CD4-positive, alpha-beta T cell treated with Interleukin-15 for 4 hours (primary cell): Measurements from ENCODE around the gene TP53I11.

Source experiments
- DNase-seq: peaks from one replicate; pipeline ENCODE4 v3.0.0-alpha.2; 2020; ENCODE audit warnings: low spot score

Gene TP53I11

GRCh38 chr11:44955015-44955738 lies 4.5 kb upstream of the TP53I11 start:
- DNase-seq, result no peak

DNA sequence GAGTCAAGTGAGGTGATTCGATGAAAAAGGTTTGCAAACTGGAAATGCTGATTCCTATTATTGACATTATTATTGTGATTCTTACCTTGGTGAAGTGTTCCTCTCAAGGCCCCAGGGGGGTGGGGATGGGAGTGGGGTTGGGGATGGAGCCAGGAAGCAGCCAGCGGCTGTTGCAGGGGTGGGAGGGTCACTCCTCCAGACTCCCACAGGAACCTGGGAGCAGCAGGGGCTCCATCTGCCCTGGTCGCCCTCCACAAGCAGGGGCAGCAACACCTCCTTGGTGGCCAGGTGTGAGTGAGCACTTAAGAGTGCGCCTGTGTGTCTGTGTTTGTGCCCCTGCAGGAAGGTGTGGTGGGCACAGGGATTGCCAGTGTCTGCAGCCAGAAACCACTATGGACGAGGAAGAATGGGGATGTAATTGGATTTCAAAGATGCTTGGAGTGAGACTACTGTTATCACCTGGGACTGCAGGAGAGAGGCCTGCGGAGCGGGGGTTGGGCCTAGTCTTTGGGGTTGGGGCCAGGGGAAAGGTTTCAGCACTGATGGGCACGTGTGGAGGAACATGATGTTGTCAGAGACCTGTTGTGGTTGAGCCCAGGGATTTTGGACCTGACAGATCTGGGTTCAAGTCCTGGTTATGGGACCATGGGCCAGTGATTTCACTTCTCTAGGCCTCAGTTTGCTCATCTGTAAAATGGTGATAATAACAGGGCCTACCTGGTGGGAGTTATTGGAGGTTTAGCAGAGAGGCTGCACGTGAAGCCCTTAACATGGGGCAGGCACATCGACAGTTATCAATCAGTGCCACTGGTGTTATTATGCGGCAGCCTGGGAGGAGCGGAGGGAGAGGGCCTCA lies 3.6 kb upstream of the TP53I11 start:
- DNase-seq, result no peak

GRCh38 chr11:44952500-44953260 lies 2.0 kb upstream of the TP53I11 start:
- no peak for DNase-seq

GRCh38 chr11:44952082-44952481 lies 1.4 kb upstream of the TP53I11 start:
- DNase-seq, result no peak

DNA sequence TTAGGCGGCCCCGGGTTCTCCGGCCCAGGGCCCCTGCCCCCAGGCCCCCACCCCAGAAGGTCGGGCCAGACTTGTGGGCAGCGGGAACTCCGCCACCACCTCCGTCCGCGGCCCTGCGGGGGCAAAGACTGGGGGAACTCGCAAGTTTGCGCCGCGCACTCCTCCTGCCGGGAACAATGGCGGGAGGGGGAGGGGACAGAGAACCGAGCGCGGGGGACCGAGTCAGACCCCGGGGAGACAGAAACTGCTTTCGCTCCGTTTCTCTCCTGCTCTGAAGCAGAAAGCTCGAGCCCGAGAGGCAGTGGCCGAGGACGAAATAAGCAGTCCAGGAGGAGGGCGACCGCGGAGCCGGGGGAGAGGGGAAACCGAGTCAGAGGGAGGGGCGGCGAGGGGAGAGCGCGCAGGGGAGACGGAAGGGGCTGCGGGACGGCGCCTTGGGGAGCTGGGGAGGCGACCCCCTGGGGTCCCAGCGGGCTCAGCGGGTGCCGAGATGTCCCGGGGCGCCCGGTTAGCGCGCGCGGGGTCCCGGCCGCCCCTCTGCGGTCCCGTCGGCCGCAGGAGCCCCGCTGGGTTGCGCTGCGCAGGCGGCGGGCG lies 555 bp downstream of the TP53I11 start:
- DNase-seq, result no peak

DNA sequence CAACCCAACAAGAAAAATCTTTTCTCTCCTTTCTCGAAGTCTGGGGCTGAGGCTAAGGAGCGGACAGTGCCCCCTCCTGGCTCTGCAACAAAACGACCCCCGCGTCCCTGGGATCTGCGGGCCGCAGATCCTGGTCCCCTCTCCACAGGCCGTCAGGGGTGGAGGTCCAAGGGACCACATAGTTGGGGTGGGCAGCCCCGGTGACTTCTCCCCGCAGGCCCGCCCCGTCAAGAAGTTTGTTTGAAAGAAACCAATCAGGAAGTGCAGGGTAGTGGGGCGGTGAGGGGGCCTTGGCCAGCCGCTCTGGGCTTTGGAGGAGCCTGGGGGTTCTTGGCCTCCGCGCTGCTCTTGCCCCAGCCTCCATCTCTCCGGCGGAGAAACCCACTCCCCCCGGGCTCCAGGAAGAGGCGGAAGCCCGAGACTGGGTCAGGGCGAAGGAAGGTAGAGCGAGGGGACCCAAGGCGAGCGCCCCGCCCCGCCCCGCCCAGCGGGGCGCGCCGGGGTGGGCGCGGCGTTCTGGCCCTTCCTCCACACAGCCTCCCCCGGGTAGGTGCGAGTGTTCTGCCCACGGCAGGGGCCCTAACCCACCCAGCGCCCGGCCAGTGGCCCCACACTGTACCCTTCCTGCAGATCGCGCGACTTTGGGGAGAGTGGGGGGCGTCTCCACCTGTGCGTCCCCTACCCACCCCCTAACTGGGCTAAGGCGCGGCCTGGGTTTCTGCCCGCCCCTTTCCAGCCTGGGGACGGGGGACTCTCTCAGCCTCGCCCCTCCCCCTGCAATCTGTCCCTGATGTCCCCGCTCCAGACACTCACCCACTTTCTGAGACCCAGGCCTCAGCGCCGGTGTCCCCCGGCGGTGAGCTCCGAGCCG lies 1.3 kb downstream of the TP53I11 start:
- DNase-seq, result peak; percentile 19

DNA sequence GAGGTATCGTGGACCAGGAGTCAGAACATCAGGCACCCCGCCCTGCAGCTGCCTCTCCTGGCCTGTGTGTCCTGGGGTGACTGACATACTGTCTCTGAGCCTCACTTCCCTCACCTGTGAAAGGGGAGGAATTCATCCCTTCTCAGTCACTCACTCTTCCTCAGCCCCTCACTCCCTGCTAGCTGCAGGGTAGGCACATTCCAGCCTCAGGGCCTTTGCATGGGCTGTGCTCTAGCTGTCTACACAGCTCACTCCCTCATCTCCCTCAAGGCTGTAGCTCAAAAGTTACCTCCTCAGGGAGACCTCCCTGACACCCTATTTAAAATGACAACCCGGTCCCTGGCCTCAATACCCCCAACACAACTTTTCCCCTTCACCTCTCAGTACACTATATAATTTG lies 2.5 kb downstream of the TP53I11 start:
- no peak for DNase-seq

- DNase-seq, result no peak
Measured at GRCh38 chr11:44947114-44947513, 3.6 kb downstream of the TP53I11 start.

DNA sequence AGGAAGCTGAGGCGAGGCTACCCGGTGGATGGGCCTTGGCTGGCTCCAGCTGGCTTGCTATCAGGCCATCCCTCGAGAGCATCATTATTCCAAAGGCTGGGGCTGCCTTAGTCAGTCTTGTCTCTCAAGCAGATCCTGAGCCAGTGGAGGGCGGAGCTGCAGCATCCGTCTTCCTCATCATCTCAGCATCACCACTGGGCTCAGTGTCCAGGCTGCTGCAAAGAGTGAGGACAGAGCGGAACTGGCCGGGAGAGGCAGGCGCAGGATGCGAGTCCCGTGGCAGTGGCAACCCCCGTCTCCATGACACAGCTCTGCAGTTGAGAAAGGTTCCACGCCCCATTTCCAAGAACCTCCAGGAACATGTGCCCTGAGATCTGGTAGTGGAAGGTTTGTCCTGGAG lies 4.4 kb downstream of the TP53I11 start:
- no peak for DNase-seq

GRCh38 chr11:44945666-44946065 lies 5.0 kb downstream of the TP53I11 start:
- no peak for DNase-seq

- DNase-seq, result no peak
Measured at GRCh38 chr11:44944853-44945235, 5.8 kb downstream of the TP53I11 start.

- DNase-seq, result no peak
Measured at GRCh38 chr11:44944181-44944852, 6.4 kb downstream of the TP53I11 start.

DNA sequence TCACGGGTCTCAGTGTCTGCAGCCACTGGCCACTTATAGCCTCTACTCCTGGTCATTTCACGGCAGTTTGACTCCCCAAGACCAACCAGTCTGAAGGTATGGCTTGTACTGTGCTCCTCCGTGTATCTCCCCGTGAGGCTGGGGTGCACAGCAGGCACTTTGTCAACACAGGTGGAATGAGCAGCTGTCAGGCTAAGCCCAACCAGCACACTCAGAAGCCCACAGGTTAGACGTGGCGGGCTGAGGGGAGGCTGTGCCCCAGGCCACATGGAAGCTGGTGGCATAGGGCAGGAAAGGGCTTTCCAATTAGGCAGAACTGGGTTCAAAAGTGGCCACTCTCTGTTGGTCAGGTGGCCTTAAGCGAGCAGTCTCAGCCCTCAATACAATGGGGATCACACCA lies 7.0 kb downstream of the TP53I11 start:
- no peak for DNase-seq

DNA sequence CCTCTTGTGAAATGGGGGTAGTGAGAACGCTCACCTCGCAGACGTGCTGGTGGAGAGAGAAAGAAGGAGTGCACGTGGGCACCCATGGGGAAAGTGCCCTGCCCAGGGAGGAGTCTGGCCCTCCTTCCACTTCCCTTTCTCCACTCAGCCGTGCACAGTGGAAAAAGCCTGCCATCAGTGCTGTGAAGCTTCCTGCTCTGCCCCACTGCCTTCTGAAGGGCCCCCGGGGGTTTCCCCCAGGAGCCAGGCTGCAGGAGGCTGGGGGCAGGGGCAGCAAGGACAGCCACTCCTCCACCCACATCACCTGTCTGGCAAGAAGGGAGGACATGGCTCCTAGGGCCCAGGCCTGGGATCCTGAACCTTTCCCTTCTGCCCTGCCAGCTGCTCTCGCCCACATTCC lies 7.6 kb downstream of the TP53I11 start:
- no peak for DNase-seq

GRCh38 chr11:44942029-44942955 lies 8.4 kb downstream of the TP53I11 start:
- DNase-seq, result no peak

DNA sequence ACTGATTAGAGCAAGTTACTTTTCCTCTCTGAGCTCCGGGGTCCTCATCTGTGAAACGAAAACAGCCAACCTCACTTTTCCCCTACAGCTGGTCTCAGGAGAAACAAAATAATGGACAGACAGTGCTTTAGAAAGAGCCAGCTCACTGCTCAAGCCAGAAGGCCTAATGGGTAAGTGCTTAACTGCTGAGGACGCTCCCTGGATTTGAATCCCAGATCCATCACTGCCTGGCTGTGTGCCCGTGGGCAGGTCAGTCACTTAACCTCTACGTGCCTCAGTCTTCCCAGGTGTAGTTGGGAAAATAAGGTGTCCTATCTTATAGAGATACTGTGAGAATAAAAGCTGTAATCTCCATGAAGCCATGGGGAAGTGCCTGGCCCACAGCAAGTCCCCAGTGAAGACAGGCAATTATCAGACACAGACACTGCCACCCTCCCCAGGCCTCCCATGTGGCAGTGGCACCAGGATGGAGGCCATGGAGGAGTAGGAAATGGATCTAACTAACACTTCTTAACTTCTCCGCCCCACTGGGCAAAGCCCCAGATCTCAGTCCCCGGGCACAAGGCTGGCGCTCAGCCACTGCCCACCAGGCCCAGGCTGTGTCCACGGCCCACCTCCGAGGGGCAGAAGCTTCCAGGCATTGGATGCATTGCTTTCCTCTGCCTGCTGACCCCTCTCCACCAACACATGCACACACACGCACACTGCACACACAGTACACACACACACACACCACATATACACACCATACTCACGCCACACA lies 9.2 kb downstream of the TP53I11 start:
- DNase-seq, result no peak

- no peak for DNase-seq
Measured at GRCh38 chr11:44940835-44941234, 9.8 kb downstream of the TP53I11 start.

DNA sequence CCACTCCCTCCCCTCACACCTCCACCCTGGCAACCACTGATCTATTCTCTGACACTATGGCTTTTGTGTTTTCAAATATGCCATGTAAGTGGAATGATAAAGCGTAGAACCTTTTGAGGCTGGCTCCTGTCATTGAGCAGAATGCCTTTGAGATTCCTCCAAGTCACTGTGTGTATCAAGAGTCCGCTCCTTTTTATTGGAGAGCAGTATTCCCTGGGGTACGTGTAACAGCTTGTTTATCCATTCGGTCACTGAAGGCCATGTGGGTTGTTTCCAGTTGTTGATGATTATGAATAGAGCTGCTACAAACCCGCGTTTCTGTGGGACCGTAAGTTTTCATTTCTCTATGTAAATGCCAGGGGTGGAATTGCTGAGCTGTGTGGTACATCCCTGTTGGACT lies 10.3 kb downstream of the TP53I11 start:
- no peak for DNase-seq
